Measurements from ENCODE around the gene NRP2.

- TF ChIP-seq CTCF (IDR thresholded peaks at IDR 0.05) (no peak), POLR2A (IDR thresholded peaks at IDR 0.05) (no peak)
These were observed 60.8 kb downstream of the NRP2 start for GRCh38 chr2:205743137-205743536.

Measured in transverse colon (tissue), 3 donors.